SW480 (cell line): ENCODE measurements around the gene BDKRB2.
A peak's percentile ranks its signal among the peaks of the same experiment; 100 is the strongest.

Experiments
- DNase-seq: peaks from one replicate; pipeline ENCODE4 v3.0.0-alpha.2; 2016; ENCODE audit warnings: low spot score

BDKRB2 gene

DNA sequence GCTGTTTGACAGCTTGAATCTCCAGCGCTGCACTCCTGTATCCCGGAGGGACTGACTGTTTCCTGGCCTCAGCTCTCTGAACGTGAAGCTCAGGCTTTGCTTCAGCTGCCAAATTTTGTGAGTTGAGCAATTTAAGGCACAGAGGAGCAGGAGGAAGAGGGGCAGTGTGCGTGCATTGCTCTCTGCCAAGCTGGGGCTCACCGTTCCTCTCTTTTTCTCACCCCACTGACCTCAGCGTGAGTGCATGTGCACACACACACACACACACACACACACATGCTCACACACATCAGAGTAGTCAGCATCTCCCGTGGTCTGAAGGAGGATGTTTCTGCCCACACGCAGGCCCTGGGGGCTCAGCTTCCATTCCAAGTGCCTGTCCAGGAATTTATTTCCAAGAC is 27.8 kb upstream of the BDKRB2 start:
- no peak for DNase-seq

- no peak for DNase-seq
Measured at GRCh38 chr14:96177766-96178375, 26.8 kb upstream of the BDKRB2 start.

- no peak for DNase-seq
Measured at GRCh38 chr14:96178461-96179321, 25.9 kb upstream of the BDKRB2 start.

- DNase-seq, result no peak
Measured at GRCh38 chr14:96180043-96180874, 24.4 kb upstream of the BDKRB2 start.

- no peak for DNase-seq
Measured at GRCh38 chr14:96181186-96182056, 23.2 kb upstream of the BDKRB2 start.

- no peak for DNase-seq
Measured at GRCh38 chr14:96182546-96182945, 22.1 kb upstream of the BDKRB2 start.

DNA sequence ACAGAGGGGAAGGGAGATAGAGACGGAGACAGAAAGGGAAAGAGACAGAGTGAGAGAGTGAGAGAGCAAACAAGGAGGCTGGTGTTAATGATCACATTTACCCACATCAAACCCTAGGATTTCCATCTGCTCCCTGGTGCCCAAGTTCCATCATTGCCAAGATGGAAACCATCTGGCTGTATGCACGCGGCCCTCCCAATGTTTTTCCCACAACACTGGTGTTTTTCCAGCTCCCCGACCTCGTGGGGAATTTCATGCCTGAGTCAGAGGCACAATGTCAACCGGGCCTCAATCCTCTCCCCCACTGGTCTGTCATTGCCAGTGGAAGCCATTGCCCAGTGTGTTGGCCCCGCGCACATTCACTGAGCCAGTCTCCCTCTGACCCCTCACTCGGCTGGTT is 19.9 kb upstream of the BDKRB2 start:
- DNase-seq, result no peak

DNA sequence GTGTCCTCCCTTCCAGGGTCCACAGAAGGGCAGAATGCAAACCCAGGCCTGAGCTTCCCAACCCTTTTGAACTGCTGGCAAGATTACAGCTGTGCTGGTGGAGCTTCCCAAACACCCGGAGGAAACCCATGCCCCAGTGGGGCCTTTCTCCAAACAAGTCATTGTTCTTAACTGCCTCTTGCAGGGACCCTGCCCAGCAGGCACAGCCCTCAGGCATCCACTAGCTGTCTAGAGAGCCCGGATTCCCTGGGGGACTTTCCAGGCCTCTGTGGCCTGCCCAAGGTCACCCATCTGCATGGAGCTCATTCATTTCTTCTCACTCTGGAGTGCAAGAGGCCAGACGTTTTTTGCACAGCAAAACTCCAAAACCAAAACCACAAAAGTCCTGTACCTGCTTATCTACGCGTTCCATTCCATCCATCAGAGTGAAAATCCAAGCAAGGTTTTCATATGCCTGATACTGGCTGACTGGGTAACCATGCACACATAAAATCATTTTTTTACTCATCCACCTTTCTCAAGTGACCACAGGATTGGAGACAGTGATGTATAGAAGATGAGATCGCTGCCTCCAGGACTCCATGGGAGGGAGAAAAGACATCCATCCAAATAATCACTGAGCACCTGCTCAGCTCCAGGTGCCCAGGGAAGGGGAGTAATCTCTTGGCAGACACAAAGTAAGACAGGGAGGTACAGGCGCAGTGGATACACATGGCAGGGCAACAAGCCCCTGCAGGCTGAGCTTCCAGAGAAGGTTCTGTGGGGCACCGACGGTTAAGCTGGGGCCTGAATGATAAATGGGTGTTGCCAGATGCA is 17.2 kb upstream of the BDKRB2 start:
- DNase-seq, result no peak

GRCh38 chr14:96189281-96189711 is 15.3 kb upstream of the BDKRB2 start:
- DNase-seq, result no peak

GRCh38 chr14:96191353-96191752 is 13.3 kb upstream of the BDKRB2 start:
- DNase-seq, result no peak

GRCh38 chr14:96191841-96192462 is 12.7 kb upstream of the BDKRB2 start:
- DNase-seq, result no peak

- no peak for DNase-seq
Measured at GRCh38 chr14:96192975-96193805, 11.4 kb upstream of the BDKRB2 start.

DNA sequence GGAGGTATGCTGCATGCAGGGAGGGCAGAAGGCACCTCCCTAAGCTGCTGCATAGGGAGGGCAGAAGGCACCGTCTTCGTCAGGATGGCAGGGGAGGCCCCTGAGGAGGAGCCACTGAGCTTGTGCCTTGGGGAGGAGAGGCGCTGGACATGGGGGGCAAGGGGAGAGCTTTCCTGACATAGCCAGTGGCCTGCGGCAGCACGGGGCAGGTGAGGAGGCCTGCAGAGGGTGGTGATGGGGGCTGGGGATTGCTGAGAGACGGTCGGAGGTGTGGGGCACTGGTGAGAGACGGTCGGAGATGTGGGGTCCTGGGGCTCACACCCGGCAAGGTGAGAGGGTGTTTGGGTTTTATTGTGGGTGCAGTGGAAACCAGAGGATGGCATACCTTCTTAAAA is 10.4 kb upstream of the BDKRB2 start:
- DNase-seq, result no peak

- DNase-seq, result no peak
Measured at GRCh38 chr14:96194657-96195431, 9.8 kb upstream of the BDKRB2 start.

GRCh38 chr14:96195441-96196081 is 9.1 kb upstream of the BDKRB2 start:
- peak; percentile 75 for DNase-seq

GRCh38 chr14:96197163-96197852 is 7.3 kb upstream of the BDKRB2 start:
- DNase-seq, result no peak

DNA sequence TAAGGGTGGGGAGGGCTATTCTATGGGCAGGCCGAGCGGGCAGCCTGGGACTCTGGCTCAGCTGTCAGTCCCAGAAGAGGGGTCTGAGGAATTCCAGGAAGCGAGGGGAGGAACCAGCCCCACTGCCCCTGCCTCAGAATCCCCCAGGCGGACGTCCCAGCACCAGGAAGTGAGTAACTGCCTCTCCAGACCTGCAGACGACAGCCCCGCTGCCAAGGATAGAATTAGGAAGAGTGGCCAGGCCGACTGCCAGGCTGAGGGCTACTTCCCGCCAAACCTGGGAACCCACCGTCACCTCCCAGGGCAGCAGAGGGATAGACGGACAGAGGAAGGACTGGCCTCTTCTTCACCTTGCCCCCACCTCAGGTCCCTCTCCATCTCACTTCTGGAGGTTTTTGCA is 6.7 kb upstream of the BDKRB2 start:
- no peak for DNase-seq
